GM19025 (cell line): Measurements from ENCODE around the gene KCNC2.

Experiments
- ATAC-seq: cut with Tn5 transposase; IDR thresholded peaks from one replicate; pipeline ENCODE4 v1.9.1; 2021; ENCODE audit warnings: mild to moderate bottlenecking, low read depth, moderate library complexity; ENCODE audit not compliant: unreplicated experiment

The KCNC2 gene

DNA sequence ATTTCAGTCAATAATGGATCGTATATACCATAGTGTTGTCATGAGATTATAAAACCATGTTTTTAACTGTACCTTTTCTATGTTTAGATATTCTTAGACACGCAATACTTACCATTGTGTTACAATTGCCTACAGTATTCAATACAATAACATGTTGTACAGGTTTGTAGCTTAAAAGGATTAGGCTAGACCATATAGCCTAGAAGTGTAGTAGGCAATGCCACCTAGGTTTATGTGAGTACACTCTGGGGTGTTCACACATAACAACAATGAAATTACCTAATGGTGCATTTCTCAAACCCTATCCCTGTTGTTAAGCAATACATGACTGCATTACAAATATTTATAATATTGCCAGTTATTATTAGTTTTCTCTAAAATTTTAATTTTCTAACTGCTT lies 144.2 kb downstream of the KCNC2 start:
- ATAC-seq: no peak

DNA sequence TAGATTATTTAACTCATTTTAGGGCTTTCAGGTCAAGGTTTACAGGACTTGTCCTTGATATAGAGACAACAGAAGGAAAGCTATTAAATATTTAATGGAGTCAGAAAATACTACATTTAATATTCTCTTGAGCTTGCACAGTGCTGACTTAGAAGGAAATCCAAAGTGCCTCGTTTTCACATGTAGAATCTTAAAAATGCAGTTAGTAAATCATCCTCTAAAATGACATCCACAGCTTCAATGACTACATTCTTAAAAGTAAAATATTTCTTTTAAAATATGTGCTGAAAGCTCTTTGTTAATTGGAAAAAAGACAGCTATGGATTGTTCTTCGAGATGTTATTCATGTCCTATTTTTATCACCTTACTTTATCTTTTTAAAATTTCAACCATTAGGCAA lies 146.9 kb downstream of the KCNC2 start:
- ATAC-seq: no peak

DNA sequence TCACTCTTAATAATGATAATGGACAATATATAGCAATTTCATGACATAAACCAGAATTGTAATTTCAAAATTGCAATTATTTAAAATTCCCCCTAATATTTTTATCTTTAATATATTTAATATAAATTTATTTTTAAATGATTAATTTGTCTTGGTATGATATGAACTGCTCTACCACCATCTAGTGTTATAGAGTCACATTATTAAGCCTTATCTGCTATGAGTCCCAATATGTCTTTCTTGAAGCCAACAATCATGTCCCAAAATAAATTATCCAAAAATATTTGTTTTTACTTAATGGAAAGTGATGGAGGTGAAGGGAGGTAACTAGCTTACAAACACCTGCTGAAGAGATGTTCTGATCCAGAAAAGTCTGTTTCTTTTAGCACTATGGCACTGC lies 151.4 kb downstream of the KCNC2 start:
- no peak for ATAC-seq

DNA sequence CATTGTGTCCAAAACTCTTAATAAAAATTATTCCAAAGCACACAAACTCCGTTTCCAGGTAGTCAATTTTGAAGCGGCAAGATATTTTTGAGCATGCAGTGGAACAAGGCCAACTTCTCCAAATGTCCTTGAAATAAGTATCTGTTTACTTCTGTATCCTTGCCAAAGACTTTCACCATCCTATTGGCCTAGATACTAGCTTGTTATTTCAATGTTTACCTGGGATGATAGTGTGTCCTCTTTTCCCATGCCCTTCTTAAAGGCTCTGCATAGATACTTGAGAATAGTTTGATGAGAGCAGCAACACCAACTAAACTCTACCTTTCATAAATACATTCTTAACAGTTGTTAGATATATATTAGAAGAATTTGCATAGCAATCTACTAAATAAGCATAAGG lies 160.9 kb downstream of the KCNC2 start:
- no peak for ATAC-seq

DNA sequence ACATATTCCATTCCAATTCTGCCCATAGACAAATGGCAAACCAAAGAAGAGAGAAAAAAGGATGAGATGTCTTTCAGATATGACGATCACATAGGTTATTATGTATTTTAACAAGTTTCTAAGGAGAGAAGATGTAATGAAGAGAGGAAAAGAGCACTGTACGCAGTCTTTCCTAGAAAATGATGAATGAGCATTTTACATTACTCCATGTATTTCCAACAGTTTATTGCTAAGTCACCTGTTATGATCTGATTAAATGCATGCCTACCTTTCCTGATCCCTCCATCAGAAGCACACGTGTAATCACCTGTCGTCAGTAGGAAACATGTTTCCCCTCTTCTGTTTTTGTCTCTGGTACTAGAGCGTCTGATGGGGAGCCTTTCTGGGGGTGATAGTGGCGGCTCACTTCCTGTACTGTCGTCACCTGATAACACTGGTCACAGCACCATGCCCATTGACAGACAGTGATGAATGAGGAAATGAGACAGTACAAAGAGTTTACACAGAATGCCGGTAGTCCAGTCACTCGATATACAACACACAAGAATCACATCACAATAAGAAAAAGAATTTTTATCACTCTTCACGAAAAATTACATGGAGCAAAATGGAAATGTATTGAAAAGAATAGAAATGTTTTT lies 161.6 kb downstream of the KCNC2 start:
- ATAC-seq: no peak

DNA sequence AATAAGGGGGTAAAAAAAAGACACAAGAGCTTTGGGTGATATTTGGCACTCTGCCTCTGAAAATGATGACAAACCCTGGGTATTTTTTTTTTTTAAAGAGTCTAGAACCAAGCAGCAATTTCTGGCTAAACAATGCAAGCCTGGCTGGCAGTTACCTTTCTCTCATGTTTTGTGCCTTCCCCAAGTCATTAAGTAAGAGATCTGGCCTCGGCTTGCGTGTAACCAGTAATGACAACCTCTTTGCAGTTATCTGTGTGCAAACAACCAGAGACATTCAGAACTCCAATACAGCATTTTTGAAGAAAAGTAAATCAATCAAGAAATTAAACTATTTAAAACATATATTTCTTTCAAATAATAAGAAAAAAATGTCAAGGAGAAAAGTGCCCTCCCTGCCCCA lies 167.5 kb downstream of the KCNC2 start:
- no peak for ATAC-seq

DNA sequence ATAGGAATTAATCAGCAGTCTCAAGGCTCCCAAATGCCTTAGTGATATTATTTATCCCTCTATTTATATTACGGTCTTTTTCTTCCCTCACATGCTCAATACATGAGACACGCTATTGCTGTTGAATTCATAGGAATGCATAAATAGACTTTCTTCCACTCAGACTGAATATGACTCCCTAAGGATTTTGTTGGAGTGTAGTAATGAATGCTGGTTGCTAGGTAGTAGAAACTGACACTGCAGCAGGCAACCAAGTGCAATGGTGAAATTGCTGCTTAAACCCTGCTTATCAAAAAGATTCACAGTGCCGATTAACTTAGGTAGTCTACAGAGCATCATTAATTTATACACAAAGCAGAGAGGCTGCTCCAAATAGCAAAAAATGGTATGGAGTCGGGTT lies 168.2 kb downstream of the KCNC2 start:
- no peak for ATAC-seq

DNA sequence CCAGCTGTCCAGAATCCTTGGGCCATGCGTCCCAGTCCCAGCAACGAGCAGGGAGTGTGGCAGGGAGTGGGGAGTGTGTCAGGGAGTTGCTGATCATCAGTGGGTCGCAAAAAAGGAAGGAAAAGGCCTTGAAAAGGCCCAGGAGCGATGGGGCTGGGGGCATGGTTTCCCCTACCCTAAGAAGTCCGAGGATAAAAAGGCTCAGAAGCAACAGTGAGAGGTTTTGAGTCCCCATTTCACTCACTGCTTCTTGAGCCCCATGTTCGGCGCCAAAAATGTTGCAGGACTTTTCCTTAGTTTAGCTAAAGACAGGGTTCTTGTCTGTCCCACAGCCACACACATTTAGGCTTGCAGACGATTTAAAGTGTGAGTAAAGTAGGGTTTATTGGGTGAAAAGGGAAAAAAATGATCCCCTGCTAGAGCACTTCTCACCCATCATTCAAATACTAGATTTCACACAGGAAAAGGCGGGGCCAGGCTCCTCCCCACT lies 189.5 kb downstream of the KCNC2 start:
- no peak for ATAC-seq

DNA sequence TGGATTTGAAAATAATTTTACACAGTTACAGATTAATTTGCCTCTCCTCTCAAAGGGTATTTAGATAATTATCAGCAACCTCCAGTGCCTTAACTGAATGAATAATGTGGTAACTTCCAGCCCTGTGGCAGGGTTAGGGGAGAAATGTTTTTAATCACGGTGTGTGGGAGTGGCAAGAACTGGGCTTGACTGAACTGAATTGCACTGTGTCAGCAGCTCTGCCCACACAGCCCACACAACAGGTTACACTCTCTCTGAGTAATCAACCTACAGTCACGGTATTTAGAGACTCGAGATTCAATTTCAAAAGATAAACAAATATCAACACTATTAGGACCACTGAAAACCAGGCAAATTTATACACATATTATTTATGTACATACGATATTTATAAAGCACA lies 198.5 kb downstream of the KCNC2 start:
- no peak for ATAC-seq

DNA sequence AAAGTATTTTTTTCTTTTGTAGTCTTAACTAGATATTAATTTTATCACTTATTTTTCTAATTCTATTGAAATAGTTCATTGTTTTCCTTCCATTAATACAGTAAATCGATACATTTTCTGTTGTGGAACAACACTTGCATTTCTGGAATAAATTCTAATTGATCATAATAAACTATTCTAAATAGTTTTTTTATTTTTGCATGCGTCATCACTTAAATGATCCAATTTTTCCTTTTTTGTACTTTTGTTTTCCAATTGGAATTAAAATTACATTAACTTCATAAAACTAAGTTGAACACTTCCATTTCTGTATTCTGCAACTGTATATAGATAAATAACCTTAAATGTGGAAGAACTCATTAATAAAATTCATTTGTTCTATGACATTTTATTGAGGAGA lies 202.5 kb downstream of the KCNC2 start:
- ATAC-seq: no peak

DNA sequence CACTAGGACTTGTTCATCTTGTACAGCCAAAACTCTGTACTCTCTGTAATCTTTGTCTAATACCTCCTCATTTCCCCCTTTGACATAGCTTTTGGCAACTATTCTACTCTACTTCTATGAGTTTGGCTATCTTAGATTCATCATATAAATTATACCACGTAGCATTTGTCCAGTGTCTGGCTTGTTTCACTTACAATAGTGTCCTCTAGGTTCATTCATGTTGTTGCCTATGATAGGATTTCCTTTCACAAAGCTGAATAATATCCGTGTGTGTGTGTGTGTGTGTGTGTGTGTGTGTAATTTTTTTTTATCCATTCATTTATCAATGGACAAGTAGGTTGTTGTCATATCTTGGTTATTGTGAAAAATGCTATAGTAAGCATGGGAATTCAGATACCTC lies 209.5 kb downstream of the KCNC2 start:
- ATAC-seq: no peak

DNA sequence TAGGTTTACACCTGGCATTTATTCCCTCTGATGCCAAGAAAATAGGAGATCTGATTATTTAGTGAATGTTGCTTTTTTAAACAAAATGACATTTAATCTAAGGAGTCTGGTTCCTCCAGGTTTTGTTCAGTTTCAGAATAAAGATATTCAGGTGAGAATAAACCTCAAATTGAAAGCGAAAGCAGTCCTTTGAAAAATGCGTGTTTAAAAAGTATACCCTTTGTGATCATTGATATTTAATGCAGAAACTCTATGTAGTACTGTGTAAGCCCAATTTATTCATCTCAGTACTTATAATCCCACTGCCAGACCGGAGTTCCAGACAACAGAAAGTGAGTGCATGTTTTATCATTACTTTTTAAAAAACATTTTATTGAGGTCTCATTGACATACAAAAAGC lies 210.2 kb downstream of the KCNC2 start:
- no peak for ATAC-seq
